ENCODE results near the gene HARBI1. TPM values are rescaled to one million over a fixed set of nuclear protein-coding genes. Genes with fewer than 3 reads are reported as not detected.

HARBI1 gene
- total and polyA plus RNA-seq, 8 donors: 1.0 to 4.0 (median 2.3) TPM; not detected in 3

- DNase-seq: peak in 1 of 2 donors; percentile 41
- TF ChIP-seq, protein P1, sequence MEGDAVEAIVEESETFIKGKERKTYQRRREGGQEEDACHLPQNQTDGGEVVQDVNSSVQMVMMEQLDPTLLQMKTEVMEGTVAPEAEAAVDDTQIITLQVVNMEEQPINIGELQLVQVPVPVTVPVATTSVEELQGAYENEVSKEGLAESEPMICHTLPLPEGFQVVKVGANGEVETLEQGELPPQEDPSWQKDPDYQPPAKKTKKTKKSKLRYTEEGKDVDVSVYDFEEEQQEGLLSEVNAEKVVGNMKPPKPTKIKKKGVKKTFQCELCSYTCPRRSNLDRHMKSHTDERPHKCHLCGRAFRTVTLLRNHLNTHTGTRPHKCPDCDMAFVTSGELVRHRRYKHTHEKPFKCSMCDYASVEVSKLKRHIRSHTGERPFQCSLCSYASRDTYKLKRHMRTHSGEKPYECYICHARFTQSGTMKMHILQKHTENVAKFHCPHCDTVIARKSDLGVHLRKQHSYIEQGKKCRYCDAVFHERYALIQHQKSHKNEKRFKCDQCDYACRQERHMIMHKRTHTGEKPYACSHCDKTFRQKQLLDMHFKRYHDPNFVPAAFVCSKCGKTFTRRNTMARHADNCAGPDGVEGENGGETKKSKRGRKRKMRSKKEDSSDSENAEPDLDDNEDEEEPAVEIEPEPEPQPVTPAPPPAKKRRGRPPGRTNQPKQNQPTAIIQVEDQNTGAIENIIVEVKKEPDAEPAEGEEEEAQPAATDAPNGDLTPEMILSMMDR (IDR thresholded peaks at IDR 0.05): no peak
- TF ChIP-seq POLR2AphosphoS5 (IDR thresholded peaks at IDR 0.05): no peak
- TF ChIP-seq POLR2A (IDR thresholded peaks at IDR 0.05): no peak
- TF ChIP-seq EP300 (IDR thresholded peaks at IDR 0.05): no peak
- 68 to 90% (median 82%) methylated on average over 6 of the region's 6 CpGs for WGBS, 5 donors
- Histone ChIP-seq H3K9me3 (no peaks in the 10 kb centered on the region), H3K27me3 (no peaks in the 10 kb centered on the region), H3K36me3 (peaks cover 16 to 70% (median 41%) of the 10 kb centered on the region in 4 donors), H3K4me1 (peaks cover 0 to 19% (median 6%) of the 10 kb centered on the region in 4 donors), H3K4me3 (no peak overlapping the region), H3K27ac (peak overlapping the region in 1 of 5 donors; percentile 20)
- intact Hi-C loops (cut with DNase I; ENCODE audit: low total_unique reads): no loop called here
Observed at GRCh38 chr11:46640036-46640788, 23.2 kb upstream of the HARBI1 start.

DNA sequence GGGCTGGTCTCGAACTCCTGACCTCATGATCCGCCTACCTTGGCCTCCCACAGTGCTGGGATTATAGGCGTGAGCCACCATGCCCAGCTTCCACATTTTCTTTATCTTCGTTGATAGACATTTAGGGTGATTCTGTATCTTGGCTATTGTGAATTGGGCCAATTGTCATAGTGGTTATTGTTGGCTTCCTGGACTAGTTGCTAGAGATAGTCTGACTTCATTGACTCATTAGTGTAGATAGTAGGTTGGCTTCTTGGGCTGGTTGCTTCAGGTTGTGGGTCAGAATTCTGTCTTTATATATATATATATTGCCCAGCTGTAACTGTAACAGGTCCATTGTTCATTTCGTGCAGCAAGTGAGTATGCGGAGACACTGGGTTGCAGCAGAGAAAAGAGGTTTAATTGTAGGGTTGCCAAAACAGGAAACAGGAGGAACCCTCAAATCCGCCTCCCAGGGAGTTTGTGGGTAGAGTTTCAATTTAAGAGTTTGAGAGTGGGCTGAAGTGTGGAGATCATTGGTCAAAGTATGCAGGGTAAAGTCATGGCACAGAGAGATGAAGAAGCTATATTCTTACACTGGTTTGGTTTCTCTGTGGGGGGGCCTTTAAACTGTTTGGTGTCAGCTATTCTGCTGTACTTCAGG lies 22.3 kb upstream of the HARBI1 start:
- Histone ChIP-seq H3K27me3 (no peaks in the 10 kb centered on the region), H3K4me1 (peaks cover 0 to 25% (median 6%) of the 10 kb centered on the region in 4 donors), H3K9me3 (no peaks in the 10 kb centered on the region), H3K36me3 (peaks cover 13 to 61% (median 33%) of the 10 kb centered on the region in 4 donors), H3K27ac (no peak overlapping the region), H3K4me3 (no peak overlapping the region)
- 91 to 99% (median 94%) methylated on average over 7 of the region's 7 CpGs for WGBS, 5 donors
- intact Hi-C loops (cut with DNase I; ENCODE audit: low total_unique reads): no loop called here
- no peak for DNase-seq
- TF ChIP-seq POLR2AphosphoS5 (IDR thresholded peaks at IDR 0.05) (no peak), EP300 (IDR thresholded peaks at IDR 0.05) (no peak), POLR2A (IDR thresholded peaks at IDR 0.05) (no peak)
- TF ChIP-seq, protein P1 (IDR thresholded peaks at IDR 0.05): no peak

GRCh38 chr11:46637546-46637945 lies 20.5 kb upstream of the HARBI1 start:
- Histone ChIP-seq H3K9me3 (no peaks in the 10 kb centered on the region), H3K36me3 (peaks cover 14 to 59% (median 40%) of the 10 kb centered on the region in 4 donors), H3K4me3 (no peak overlapping the region), H3K27me3 (no peaks in the 10 kb centered on the region), H3K4me1 (peaks cover 0 to 27% (median 6%) of the 10 kb centered on the region in 4 donors), H3K27ac (no peak overlapping the region)
- TF ChIP-seq POLR2AphosphoS5 (IDR thresholded peaks at IDR 0.05): no peak
- TF ChIP-seq POLR2A (IDR thresholded peaks at IDR 0.05): no peak
- TF ChIP-seq, protein P1 (IDR thresholded peaks at IDR 0.05): no peak
- TF ChIP-seq EP300 (IDR thresholded peaks at IDR 0.05): no peak
- 92 to 98% (median 96%) methylated on average over 5 of the region's 5 CpGs for WGBS, 5 donors
- intact Hi-C loops (cut with DNase I; ENCODE audit: low total_unique reads): no loop called here
- no peak for DNase-seq

DNA sequence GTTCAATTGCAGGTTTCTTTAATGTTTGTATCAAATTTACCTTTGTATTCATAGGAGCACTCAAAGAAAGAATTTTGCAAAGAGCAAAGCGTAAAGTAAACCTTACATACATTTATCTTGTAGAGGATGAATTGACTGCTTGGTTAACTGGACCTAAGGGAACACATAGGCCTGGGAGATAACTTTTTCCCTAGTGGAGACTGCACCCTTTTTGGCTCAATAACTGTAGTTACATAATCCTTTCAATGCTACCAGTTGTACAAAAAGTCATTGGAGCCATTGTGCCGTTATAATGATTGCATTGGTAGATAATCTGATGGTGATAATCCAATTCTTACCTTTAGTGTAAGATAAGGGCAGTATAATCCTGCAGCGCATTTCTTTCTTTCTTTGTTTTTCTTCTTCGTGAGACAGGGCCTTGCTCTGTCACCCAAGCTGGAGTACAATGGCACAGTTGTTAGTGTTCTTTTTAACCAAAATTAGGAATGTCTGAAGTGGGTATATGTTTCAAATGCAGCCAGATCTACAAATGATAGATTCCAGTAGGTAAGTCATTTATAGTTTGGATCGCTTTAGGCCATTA lies 18.6 kb upstream of the HARBI1 start:
- Histone ChIP-seq H3K4me3 (no peak overlapping the region), H3K27me3 (no peaks in the 10 kb centered on the region), H3K27ac (no peak overlapping the region), H3K9me3 (no peaks in the 10 kb centered on the region), H3K36me3 (peaks cover 20 to 70% (median 54%) of the 10 kb centered on the region in 4 donors), H3K4me1 (peaks cover 0 to 22% (median 4%) of the 10 kb centered on the region in 4 donors)
- intact Hi-C loops (cut with DNase I; ENCODE audit: low total_unique reads): no loop called here
- 59 to 73% (median 63%) methylated on average over 5 of the region's 5 CpGs for WGBS, 5 donors
- peak in 1 of 2 donors; percentile 9 for DNase-seq
- no peak for TF ChIP-seq POLR2A (IDR thresholded peaks at IDR 0.05)
- TF ChIP-seq, protein P1 (IDR thresholded peaks at IDR 0.05): no peak
